Stimulated activated CD4-positive, alpha-beta T cell treated with anti-CD3 and anti-CD28 coated beads, Interleukin-15, amount 100 ng/mL, for 24 hours (primary cell): ENCODE data around the gene PTPRCAP.

Experiments
- DNase-seq: peaks from one replicate; pipeline ENCODE4 v3.0.0-alpha.2; 2020

Gene PTPRCAP

DNA sequence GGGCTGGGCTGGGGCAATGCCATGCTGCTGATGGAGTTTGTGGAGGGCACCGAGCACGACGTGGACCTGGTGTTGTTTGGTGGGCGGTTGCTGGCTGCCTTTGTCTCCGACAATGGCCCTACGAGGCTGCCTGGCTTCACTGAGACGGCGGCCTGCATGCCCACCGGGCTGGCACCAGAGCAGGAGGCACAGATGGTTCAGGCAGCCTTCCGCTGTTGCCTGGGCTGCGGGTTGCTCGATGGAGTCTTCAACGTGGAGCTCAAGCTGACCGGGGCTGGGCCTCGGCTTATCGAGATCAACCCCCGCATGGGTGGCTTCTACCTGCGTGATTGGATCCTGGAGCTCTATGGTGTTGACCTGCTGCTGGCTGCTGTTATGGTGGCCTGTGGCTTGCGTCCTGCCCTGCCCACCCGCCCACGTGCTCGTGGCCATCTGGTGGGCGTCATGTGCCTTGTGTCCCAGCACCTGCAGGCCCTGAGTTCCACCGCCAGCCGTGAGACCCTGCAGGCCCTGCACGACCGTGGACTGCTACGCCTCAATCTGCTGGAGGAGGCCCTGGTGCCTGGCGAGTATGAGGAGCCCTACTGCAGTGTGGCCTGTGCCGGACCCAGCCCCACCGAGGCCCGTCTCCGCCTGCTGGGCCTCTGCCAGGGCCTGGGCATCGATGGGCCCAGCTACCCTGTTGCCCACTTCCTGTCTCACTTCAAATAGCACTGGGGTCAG is 13.4 kb downstream of the PTPRCAP start:
- no peak for DNase-seq

DNA sequence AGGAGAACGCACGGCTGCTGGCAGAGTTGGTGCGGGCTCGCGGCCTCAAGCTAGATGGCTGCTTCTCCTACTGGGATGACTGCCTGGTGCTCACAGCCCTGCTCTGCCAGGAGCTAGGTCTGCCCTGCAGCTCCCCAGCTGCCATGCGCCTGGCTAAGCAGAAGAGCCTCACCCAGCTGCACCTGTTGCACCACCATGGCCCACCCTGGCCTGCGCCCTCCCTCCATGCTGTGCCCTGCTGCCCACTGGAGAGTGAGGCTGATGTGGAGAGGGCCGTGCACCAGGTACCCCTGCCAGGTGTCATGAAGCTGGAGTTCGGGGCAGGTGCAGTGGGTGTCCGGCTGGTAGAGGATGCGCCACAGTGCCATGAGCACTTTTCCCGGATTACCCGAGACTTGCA is 14.0 kb downstream of the PTPRCAP start:
- DNase-seq, result no peak

DNA sequence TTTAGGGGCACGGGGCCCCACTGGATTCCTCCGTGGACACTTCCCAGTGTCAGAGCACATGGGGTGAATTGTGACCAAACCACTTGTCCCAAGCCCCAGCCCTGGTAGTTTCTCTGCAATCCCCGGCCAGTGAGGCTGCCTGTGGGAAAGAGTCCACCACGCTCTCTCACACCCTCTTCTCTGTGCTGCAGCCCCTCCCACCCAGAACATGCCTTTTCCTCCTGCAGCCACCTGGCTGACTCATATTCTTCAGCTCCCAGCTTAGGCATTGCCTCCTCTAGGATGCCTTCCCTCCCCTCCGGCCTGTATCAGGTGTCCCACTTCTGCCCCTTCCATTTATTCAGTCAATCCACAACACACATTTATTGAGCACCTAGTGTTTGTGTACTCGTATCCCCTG is 14.6 kb downstream of the PTPRCAP start:
- DNase-seq, result no peak

DNA sequence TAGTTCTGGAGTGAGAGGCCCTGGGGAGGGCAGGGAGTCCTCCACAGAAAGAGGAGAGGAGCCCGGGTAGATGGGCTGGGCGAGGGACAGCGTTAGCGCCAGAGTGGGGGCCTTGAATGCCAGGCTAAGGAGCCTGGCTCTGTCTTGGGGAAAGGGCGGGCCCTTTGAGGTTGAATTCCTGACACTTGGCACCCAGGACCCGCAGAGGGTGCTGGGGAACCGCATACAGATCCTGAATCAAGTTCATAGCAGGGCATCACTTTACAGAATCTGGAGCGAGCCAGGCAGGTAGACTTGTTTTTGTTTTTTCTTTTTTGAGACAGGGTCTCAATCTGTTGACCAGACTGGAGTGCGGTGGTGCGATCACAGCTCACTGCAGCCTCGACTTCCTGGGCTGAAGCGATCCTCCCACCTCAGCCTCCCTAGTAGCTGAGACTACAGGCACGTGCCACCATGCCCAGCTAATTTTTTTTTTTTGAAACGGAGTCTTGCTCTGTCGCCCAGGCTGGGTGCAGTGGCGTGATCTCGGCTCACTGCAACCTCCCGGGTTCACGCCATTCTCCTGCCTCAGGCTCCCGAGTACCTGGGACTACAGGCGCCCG is 16.0 kb downstream of the PTPRCAP start:
- DNase-seq, result no peak

DNA sequence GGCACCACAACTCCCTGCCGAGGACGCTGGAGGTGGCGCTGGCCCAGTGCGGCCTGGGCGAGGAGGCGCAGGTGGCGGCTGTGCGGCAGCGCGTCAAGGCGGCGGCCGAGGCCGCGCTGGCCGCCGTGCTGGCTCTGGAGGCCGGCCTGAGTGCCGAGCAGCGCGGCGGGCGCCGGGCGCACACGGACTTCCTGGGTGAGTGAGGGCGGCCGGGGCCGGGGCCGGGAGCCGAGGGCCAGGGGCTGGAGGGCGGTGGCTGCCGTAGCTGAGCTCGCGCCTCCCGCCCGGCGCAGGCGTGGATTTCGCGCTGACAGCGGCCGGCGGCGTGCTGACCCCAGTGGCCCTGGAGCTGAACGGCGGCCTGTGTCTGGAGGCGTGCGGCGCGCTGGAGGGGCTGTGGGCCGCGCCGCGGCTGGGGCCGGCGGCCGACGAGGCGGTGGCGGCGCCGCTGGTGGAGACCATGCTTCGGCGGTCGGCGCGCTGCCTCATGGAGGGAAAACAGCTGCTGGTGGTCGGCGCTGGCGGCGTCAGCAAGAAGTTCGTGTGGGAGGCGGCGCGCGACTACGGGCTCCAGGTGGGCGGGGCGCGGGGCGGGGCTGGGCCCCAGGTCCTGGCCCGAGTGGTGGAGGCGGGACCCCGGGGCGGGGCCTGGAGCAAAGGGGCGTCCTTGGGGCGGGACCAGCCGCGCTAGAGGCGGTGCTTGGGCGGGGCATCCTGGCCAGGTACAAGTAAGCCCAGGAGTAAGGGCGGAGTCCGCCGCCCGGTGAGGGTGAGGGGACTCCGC is 16.6 kb downstream of the PTPRCAP start:
- DNase-seq, result peak; percentile 99

DNA sequence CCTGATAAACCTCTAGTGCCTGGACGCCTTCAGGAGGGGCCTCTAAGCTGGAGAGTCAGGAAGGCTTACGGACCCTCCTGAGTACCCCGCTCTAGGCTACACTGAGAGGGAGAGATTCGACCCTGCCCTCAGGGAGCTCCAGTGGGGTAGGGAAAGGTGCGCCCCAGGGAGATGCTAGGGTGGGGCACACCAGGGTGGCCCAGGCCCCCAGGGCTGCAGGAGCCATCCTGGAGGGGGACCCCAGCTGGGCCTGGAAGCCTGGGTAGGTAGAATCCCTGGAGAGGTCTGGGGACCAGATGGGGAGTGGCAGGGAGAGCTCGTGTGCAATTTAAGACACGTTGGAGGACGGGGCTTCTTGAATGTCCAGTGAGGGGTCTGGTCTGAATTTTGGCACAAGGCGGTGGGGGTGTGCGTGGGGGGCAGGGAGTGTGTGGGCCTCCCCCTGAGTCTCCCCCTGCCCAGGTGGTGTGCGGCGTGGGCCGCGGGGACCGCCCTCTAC is 17.3 kb downstream of the PTPRCAP start:
- DNase-seq, result no peak

DNA sequence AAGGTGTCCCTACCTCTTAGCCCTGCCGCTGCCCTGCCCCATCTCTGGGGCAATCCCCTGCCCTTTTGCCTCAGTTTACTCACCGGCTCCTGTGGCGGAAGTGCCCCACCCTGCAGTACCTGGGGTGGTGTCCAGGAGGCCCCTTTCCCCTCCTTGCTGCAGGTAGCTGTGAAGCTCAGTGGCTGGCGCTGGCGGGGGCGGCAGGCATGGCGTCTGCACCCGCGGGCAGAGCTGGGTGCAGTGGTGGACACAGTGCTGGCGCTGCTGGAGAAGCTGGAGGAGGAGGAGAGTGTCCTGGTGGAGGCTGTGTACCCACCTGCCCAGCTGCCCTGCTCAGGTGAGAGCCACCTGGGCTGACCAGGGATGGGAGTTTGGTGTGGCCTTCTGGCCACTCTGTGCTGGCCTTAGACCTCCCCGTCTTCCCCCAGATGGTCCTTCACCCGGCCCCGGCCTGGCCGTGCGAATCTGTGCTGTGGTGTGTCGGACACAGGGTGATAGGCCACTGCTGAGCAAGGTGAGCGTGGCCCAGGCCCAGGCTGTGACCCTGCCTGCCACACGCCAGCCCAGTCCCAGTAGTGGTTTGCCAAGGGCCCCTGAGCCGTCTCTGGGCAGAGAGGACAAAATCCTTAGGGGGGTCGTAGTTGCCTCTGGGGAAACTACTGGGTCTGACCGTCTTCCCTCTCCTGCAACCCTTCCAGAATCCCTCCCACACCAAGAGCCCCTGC is 18.0 kb downstream of the PTPRCAP start:
- no peak for DNase-seq

DNA sequence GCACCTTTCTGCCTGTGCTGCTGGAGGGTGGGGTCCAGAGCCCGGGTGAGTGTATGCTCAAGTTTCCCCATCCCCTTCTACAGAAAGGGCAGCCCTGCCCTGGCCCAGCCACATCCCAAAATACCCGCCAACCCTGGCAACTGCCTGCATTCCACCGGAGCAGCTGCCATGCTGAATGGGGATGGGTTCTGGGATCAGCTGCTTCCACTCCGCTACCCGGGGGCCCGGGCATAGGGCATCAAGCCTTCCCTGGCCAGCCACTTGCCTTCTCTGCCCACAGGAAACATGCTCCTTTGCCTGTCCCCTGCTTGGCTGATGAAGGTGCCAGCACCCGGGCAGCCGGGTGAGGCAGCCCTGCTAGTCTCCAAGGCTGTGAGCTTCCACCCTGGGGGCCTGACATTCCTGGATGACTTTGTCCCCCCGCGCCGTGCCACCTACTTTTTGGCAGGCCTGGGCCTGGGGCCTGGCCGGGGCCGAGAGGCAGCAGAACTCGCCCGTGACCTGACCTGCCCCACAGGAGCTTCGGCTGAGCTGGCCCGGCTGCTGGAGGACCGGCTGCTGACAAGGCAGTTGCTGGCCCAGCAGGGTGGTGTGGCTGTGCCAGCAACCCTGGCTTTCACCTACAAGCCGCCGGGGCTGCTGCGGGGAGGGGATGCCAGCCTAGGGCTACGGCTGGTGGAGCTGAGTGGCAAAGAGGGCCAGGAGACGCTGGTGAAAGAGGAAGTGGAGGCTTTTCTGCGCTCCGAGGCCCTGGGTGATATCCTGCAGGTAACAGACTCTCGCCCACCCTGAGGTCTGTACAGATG is 18.8 kb downstream of the PTPRCAP start:
- peak; percentile 41 for DNase-seq

DNA sequence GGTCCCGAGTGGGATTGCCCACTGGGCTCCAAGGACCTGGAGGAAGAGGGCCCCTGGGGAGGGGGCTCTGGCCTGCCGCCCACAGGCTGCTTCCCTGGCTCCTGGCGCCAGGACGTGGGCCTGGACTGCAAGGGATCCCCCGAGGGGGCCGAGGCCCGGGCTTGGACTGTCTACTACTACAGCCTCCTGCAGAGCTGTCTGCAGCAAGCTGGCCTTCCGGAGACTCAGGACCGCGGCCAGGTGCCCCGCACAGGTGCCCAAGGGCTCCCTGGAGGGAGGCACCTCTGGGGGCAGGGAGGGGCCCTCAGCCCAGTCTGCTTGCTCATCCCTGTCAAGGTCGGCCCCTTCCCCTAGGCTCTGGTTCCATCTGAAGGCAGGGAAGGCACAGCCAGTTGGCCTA is 20.1 kb downstream of the PTPRCAP start:
- no peak for DNase-seq

DNA sequence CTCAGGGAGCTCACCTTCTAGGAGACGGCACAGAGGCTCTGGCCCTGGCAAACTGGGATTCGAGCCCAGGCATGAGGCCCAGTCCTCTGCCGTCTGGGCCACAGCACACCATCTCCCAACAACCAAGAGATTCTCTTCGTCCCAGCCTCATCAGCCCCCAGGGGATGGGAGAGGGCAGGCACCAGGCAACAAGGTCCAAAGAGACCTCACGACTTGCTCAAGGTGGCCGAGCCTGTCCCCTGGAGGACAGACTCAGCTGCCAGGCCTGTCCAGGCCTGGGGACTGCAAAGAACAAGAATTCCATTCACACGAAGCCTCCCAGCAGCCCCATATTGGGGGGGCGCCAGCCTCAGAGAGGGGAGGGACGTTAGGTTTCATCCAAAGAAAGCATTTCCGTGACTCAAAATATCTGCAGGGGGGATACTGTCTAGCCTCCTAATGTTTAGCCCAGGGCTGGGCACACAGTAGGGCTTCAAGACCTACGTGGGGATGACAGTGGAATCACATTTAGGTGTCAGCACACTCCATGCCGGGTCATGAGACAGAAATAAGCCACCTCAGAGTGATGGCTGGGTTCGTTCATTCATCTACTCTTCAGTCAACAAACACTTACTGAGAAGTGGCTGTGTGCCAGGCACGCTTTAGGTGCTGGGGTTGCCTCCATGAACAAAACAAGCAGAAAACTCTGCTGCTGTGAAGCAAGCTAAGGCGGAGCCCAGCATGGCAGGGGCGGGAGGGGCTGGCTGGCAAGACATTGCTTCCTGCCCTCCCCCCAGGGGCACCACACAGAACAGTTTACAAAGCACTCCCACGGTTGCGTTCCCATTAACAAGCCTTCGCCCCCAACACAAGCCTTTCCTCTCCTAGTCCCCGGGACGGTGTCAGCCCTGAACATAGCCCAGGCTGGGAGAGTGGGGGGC is 20.8 kb downstream of the PTPRCAP start:
- DNase-seq, result peak; percentile 58

DNA sequence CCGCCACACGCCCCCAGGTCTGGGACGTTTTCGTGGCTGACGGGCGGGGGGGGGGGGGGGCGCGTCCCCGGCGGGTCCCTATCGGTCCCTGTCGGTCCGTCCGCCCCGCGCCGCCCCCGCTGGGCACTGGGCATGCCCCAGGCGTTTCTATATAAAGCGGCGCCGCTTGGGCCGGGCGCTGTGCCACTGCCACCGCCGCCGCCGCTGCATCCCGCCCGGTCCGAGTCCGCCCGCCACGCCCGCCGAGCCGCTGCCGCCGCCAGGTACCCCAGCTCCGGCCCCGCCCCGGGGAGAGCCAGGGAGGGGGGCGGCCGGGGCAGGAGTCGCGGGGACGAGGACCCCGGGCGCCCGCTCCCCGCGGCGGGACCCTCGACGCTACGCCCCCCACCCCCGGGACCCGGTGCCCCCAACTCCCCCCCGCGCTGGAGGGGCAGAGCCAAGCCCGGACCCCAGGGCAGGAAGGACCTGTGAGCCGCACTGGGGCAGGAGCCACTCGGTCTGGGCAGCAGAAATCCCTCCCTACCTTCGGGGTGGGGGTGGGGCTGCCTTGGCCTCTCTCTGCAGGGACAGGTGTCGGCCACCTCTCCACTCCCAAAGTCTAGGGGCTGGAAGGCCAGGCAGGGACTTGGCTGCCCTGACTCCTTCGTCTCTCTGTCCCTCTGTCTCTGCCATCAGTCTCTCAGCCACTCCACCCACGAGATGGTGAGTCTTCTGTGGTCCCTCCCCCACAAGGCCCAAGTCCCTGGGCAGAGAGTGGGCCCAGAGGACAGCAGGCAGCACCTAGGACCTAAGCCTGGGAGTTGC is 21.8 kb downstream of the PTPRCAP start, which contains the start of gene CARNS1:
CARNS1 (plus strand) TSS at position 178 of the 804 bp plus-strand sequence; CDS start at position 700, 522 bp downstream.
- DNase-seq, result peak; percentile 41

DNA sequence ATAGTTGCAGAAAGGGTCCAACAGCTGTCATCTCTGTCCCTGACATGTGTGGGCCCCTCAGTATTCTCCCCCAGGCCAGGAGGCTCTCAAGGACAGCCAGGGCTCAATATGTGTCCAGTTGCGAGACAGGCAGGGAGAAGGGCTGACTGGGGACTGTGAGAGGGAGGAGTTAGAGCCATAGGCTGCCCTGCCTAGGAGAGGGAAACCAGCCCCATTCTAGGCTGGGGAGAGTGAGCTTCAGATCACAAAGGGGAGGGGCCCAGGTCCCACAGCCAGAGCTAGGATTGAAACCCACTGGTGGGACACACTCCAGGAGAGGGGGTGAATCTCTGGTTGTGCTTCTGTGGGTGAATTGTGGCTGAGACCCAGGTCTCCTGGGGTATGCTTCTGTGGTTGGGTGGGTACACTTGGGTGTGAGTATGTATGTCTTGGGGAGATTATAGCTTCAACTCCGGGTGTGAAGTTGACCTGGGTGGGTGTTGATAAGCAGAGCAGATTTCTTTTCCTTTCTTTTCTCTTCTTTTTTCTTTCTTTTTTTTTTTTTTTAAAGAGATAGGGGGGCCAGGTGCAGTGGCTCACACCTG is 24.1 kb downstream of the PTPRCAP start:
- DNase-seq, result no peak

DNA sequence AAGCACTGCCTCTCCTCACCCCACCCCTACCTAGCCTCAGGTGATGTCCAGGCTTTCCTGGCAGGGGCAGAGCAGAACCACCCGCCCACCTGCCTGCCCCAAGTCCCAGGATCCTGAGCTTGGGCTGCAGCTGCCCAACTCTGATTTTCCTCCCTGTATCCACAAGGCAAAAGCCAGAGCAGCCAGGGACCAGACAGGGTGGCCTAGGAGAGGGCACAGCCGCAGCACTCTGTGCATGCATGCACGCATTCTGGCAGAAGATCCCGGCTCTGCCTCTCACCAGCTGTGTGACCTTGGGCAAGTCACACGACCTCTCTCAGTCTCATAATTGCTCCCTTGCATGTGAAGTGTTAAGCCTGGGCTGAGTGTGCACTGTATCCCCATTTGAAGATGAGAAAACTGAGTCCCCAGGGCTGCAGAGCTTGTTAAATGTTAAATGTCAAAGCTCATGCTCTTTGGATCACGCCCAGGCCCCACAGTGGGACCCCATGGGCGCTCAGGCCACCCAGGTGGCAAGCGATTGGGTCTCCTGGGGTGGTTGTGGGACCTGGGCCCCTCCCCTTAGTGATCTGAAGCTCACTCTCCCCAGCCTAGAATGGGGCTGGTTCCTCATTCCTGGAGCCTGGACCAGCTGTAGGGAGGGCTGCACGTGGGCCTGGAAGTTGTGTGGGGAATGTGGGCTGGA is 24.8 kb downstream of the PTPRCAP start:
- DNase-seq, result no peak

DNA sequence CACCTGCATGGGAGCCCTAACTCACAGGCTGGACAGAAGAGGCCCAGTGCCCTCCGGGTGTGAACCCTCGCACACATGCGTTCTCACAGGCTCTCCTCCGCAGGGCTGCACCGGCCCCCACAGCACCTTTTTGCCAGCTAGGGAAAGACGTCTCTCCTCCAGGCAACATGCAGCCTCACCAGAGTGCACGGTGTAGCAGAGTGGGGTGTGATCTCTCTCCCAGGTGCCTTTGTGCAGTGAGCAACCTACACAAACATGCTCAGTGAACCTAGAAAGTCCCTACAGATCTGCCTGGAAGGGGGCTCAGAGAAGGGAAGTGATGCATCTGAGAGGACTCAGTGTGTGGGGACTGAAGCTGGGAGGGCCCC is 25.7 kb downstream of the PTPRCAP start:
- DNase-seq, result no peak

DNA sequence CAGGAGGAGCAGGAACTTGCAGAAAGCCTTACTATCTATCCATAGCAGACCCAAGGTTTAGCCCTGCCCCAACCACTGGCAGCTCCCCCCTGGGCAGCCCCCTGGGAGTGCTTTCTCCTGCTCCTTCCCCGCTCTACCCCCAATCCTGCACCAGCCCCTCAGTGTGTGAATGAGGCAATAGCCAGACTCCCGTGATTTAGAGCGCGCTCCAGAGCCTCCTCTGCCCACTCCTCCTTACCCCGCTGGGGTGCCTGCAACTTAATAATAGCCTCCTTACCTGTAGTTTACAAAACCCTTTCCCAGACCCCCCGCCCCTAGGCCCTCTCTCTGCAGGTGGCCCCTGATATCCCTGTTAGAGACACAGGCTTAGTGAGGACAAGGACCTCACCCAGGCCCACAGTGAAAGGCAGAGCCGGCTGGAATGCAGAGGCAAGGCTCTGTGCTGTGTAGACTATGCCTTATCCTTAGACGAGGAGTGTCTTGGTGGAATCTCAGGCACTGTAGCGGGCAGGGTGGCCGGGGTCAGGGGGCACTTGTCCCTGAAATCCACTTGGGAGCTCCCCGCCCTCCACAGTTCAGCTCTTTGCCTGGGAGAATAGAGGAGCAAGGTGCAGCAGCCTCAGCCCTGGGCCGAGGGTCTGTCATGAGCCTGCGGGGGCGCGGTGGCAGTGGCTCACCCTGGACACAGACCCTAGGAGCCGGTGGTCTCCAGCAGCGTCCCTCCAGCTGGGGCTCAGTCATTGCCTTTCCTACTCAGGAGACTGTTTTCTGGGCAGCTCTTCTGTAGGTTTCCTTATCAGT is 26.3 kb downstream of the PTPRCAP start:
- DNase-seq, result no peak

DNA sequence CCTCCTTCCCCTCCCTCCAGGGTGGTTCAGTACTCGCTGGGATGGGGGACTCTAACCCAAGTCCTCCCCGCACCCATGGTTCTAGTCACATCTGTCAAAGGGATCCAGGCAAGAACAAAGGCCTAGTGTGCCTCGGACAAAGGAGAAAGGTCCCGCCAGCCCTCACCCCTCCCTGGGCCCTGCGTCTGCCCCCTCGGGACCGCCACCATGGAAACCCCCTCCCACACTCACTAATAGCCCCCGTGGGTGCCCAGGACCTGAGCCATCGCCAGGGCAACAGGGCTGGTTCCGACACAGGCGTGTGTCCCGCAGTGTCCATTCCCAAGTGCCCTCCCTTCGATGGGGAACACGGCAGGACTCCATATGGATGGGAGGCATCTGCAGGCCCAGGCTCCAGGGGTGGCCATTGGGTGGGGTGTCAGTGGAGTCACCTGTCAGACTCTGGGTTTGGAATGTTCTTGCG is 27.1 kb downstream of the PTPRCAP start:
- DNase-seq, result no peak

DNA sequence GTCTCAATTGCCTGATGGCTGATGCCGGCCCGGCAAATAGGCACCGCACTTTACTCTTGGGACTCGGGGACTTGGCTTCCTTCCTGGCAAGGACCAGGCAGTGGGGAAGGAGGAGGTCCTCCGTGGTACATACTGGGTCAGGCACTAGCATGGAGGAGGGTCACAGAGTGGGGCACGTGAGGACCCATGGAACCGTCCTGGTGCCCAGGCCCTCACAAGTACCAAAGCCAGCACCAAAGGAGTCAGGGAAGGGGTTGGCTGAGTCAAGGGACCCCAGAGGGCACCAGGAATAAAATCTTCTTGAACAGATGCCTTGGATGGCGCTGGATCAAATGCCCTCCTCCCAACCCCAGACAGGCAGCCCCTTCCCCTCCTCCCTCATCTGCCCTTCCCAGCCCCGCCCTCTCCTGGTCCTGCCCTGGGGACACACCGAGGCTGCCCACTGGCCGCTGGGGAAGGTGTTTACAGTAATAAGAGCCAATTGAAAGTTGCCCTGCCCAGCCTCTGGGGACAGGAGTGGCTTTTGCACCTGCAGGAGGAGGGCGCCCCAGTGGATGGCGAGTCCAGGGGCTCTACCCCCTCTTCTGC is 27.6 kb downstream of the PTPRCAP start:
- no peak for DNase-seq

DNA sequence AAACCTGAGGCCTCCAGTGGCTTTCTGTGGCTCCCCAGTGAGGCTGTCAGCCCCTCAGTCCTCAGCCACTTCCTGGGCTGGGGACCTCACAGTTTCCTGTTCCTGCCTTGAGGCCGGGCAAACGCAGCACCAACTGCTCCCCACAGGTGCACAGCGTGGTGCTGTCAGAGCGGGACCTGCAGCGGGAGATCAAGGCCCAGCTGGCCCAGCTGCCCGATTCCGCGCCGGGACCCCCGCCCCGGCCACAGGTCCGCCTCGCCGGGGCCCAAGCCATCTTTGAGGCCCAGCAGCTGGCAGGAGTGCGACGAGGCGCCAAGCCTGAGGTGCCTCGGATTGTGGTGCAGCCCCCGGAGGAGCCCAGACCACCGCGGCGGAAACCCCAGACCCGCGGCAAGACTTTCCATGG is 28.2 kb downstream of the PTPRCAP start:
- peak; percentile 81 for DNase-seq
